ENCODE measurements around the gene MBD3L1.

The MBD3L1 gene

DNA sequence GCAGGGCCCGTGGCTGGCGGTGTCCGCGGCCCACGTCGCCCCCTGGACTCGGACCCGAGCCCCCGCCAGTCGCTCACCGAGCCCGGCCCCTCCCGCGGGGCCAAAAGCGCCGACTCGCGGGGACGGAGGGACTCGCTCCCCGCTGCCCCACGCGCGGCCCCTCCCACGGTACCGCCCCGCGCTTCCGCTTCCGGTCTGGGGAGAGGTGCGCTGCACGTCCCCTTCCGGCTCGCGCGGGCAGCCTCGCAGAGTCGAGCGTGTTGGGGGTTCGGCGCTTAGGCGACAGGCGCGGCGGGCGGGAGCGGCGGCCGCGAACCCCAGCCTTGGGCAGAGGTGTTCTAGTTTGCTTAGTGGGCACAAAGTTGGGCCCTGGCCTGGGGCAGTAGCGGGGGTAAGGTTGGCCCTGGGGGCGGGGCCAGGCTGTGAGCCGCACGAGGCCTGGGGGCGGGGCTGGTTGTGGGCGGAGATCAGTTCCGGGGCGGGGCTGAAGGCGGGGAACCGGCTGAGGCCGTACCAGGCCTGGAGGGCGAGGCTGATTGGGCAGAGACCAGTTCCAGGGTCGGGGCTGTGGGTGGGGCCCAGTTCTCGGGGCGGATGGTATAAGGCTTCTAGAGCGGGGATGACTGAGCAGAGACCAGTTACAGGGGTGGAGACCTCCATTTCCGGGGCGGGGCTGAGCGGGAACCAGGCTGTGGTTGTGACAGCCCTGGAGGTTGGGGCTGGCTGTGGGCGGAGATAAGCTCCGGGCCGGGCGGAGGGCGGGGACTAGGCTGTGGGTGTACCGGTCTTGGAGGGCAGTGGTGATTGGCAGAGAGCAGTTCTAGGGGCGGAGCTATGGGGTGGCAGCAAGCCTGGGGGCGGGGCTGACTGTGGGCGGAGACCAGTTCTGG lies at the start of gene MBD3L1, which contains the start of gene ZNF558:
Gene MBD3L1, plus strand, starts transcription at position 246 of the 890 bp plus-strand sequence. CDS start 10,302 bp downstream, outside the sequence.
Gene ZNF558, minus strand, starts transcription at position 173 of the 890 bp plus-strand sequence. CDS start 9,645 bp downstream, outside the sequence.
- DNase-seq (ENCODE audit: low read depth) = peak; percentile 99

DNA sequence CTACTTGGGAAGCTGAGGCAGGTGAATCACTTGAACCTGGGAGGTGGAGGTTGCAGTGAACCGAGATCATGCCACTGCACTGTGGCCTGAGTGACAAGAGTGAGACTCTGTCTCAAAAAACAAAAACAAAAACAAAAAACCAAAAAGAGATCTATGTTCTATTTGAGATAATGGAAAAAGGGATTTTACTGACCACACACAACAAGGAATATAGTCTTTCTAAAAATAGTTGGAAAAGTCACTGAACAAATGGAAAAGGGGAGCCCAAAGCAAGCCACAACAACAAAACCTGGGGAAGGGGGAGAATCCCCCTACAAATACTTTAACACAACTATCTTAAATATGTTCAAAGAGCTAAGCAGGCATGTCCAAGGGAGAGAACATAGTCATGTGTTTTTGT lies 37.4 kb upstream of the MBD3L1 start:
- no peak for DNase-seq (ENCODE audit: low read depth)

DNA sequence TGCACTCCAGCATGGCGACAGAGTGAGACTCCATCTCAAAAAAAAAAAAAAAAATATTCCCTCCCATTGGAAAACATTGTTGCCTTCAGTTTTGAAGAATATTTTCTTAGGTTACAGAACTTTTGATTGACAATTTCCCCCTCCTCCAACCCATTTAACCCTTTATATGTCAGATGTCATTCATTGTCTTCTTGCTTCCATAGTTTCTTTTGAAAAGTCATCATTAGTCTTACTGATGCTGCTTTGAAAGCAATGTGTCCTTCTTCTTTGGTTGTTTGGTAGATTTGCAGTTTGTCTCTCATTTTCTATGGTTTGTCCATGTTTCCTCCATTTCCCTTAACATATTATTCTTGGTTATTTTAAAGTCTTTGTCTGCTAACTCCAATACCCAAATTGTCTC lies 25.5 kb upstream of the MBD3L1 start:
- no peak for DNase-seq (ENCODE audit: low read depth)

DNA sequence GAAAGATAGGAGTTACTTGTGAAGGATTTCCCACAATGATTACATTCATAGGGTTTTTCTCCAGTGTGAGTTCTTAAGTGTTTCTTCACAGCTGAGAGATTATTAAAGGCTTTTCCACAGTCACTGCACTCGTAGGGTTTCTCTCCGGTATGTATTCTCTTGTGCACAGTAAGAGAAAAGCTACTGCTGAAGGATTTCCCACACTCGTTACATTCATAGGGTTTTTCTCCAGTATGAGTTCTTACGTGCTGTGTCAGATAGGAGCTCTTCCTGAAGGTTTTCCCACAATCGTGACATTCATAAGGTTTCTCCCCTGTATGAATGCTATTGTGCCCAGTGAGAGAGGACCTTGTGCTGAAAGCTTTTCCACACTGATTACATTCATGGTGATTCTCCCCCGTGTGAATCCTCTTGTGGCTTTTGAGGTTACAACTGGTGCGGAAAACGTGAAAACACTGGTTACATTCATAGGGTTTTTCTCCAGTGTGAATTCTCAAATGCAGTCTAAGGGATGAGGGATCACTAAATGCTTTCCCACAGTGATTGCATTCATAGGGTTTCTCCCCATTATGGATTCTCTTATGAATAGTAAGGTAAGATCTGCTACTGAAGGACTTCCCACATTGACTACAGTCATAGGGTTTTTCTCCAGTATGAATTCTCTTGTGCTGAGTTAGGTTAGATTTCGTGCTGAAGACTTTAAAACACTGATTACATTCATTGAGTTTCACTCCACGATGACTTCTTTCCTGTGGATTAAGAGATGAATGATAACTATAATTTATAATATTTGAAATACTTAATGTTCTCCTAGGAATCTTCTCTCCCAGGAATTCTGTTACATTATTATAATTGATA lies 20.6 kb upstream of the MBD3L1 start:
- DNase-seq (ENCODE audit: low read depth) = no peak

DNA sequence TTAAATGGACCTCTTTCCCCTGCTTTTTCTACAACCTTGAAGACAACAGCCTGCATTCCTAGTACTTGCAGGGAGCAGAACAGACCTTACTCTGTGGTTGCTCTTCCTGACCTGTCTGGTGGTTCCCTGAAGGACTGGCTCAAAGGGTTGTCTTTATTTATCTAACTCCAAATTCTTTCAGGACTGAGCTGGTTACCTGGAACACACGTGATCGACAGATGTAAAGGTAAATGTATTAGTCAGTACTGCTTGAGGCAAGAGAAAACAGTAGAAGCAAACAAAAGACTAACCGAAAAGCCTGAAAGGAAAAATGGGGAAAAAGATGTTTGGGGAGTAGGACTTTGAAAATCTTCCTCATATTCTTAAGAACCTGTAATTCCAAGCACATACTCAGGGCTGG lies 18.0 kb upstream of the MBD3L1 start:
- DNase-seq (ENCODE audit: low read depth) = no peak

DNA sequence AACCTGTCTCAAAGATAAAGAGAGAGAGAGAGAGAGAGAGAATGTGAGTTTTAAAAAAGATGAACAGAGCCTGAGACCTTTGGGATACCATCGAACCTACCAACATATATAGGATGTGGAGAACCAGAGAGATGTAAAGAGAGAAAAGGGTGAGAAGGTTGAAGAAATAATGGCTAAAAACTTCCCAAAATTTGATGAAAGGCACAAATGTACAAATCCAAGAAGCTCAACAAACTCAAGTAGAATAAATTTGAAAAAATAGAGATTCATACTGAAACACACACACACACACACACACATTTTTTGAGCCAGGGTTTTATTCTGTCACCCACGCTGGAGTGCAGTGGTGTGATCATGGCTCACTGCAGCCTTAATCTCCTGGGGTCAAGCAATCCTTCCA lies 16.4 kb upstream of the MBD3L1 start:
- no peak for DNase-seq (ENCODE audit: low read depth)

DNA sequence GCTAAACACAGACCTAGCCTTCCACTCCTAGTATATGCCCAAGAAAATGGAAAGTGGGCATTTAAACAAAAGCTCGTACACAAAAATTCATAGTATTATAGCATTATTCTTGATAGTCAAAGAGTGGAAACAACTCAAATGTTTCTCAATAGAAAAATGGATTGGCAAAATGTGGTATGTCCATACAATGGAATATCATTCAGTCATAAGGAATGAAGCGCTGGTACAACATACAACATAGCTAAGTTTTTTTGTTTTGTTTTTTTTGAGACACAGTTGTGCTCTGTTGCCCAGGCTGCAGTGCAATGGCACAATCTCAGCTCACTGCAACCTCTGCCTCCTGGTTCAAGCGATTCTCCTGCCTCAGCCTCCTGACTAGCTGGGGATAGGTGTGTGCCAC lies 11.9 kb upstream of the MBD3L1 start:
- no peak for DNase-seq (ENCODE audit: low read depth)

DNA sequence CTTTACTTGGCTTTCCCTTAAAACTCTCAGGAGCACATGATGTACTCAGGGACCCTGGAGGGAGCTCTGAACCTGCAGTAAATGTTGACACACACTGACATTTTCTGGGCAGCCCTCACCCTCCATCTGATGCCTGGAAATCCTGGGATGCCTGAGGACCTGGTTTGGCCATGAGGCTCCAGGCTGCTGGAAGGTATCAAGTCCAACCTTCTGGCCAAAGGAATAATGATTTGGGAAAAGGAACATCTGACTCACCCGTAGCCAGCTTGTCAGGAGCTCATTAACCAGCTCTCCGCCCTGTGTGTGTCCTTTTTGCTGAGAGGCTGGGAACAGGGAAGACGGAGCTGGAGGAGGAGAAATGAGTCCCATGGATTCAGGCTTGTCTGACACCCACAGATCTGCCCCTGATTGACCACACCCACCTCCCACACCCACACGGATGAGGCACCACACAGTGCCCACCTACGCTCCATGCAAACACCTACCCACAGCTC lies 10.4 kb upstream of the MBD3L1 start:
- no peak for DNase-seq (ENCODE audit: low read depth)

DNA sequence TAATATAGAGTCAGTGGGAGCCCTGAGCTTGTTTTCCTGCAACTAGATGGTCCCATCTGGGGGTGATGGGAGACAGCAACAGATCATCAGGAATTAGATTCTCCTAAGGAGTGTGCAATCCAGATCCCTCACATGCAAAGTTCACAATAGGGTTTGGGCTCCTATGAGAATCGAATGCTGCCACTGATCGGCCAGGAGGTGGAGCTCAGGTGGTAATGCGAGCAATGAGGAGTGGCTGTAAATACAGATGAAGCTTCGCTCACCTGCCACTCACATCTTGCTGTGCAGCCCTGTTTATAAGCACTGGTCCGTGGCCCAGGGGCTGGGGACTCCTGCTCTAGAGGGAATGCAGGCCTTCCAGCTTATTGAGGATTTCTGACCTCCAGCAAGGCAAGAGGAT lies 5.8 kb upstream of the MBD3L1 start:
- DNase-seq (ENCODE audit: low read depth) = no peak

DNA sequence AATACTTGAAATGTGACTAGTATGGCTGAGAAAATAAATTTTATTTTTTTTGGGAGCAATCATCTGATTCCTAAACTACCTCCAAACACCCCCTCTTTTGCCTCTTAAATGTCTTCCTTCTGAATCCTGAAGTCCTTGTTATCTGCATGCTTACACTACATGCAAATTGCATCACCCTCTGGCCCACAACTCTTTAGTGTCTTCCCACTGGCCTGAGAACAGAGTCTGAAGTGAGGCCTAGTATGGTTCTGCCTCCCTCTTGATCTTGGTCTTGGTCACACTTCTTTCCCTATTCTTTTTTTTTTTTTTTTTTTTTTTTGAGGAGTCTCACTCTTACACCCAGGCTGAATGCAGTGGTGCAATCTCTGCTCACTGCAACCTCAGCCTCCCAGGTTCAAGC lies 4.9 kb upstream of the MBD3L1 start:
- DNase-seq (ENCODE audit: low read depth) = no peak

DNA sequence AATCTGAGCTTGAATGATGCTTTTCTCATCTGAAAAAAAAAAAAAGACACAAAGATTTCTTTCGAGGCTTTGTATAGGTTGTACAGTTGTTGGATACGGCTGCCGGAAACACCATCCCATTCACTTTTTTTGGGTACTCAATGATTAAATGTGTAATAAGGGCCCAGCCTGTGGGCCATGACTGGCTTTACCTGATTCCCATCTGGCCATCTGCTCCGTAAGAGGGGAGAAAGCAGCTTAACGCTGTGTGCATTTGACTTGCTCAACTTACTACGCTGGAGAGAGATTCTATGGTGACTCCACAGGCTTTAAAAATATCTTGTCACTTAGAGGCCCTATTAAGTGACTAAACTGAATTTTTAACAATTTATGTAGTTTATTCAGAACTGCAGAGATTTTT lies 804 bp upstream of the MBD3L1 start:
- DNase-seq (ENCODE audit: low read depth) = no peak

DNA sequence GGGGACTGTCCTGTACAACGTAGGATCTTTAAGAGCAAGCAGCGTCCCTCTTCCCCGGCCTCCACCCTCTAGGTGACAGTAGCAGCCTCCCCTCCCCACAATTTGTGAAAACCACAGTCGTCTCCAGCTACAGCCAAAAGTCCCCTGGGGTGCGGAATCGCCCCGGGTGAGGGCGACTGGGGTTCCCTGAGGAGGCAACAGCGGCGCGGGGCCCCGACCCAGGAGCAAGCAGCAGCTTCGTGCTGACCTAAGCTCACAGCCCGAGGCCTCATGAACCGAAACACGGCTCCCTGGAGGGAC lies 395 bp upstream of the MBD3L1 start:
- no peak for DNase-seq (ENCODE audit: low read depth)

DNA sequence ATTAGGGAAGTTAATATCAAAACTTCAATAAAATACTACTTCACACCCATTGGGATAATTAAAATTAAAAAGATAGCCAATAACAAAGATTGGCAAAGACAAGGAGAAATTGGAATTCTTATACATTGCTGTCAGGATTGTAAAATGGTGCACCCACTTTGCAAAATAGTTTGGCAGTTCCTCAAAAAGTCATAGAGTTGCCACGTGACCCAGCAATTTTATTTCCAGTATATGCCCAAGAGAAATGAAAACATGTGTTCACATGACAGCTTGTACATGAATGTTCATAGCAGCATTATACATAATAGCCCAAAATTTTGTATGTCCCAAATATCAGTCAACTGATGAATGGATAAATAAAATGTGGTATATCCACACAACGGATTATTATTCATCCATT lies 3.3 kb downstream of the MBD3L1 start:
- DNase-seq (ENCODE audit: low read depth) = no peak

DNA sequence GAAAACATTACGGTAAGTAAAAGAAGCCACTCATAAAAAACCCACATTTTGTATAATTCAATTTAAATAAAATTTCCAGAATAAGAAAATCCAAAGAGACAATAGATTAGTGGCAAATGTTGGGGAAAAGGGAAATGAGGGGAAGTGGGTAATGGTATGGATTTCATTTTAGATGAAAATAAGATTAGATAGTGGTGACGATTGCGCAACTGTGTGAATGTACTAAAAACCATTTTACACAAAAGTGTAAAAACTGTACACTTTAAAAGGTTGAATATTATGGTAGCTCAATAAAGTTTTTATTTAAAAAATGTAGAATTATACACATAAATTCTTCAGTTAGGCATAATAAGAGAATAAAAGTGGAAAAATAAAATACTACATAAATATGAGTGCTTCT lies 3.7 kb downstream of the MBD3L1 start:
- DNase-seq (ENCODE audit: low read depth) = no peak

DNA sequence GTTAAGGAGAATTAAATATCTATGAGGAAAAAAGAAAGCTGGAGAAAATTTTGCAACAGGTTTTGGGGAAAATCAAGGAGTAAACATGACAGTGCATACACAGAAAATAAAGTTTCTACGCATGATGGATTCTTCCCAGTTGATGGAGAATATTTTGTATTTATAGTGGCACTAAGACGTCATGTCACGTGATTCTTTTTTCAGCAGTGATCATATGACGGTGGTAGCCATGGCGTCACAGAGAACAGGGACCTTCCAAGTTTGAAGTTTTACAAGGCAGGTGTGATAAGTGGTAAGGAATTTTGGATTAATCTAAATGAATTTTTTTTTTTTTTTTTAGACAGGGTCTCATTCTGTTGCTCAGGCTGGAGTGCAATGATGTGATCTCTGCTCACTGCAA lies 8.5 kb downstream of the MBD3L1 start:
- no peak for DNase-seq (ENCODE audit: low read depth)

DNA sequence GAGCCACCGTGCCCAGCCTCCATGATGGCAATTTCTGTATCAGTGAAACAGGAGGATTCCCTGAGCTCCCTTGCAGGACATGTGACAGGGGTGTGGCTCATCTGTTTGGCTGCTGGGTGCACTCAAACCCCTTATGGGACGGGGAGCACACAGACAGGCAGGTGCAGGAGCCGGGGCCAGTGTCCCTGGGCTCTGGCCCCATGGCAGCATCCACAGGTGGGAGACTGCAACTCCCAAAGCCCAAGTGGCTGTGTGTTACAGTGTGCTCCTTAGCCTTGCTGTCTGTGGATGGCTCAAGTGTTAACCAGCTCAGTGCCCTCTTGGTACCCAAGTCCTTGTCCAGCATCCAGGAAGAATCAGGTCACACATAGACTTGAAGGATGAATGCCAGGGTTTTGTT lies 14.6 kb downstream of the MBD3L1 start:
- no peak for DNase-seq (ENCODE audit: low read depth)

DNA sequence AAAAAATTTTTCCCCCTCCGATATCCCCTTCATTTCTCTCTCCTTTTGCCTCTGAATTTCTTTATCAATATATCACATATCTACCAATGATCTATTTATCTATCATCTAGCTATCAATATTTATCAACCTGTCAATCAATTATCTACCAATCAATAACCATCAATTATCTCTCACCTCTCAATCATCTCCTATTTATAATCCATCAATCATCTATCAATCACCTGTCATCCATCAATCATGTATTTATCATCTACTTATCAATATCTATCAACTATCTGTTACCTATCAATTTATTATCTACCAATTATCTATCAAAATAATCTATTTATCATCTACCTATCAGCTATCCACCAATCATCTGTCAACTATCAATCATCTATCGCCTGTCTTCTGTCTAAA lies 17.1 kb downstream of the MBD3L1 start:
- DNase-seq (ENCODE audit: low read depth) = no peak

DNA sequence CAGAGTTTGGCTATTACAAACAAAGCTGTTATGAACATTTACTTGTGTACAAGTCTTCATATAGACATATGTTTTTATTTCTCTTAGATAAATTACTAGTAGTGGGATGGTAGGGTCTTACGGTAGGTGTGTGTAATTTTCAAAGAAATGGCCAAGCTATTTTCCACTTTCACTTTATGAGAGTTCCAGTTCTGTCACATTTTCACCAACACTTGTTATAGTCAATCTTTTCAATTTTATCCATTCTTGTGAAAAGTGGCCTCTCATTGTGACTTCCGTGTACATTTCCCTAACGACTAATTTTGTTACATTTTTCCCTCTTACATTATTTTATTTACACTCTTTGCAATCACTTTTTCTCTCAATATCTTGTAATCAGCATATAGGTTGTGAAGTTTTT lies 18.3 kb downstream of the MBD3L1 start:
- DNase-seq (ENCODE audit: low read depth) = no peak

DNA sequence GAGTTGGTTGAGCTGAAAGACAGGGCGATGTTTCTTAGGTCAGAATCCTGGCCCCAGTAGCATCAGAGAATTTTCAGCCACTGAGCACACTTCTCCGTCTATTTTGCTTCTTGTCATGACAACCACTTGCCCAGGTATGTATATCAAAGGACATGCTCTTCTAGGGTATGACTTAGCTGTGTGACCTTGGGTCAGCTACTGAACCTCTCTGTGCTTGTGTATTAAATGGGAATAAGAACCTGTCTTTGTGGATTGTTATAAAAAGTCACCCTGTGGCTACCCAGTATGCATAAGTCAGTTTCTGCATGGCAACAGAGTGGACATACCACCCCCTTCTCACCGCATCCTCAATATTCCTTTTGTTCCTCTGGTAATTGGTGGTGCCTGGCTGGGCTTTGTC lies 26.1 kb downstream of the MBD3L1 start:
- DNase-seq (ENCODE audit: low read depth) = no peak

DNA sequence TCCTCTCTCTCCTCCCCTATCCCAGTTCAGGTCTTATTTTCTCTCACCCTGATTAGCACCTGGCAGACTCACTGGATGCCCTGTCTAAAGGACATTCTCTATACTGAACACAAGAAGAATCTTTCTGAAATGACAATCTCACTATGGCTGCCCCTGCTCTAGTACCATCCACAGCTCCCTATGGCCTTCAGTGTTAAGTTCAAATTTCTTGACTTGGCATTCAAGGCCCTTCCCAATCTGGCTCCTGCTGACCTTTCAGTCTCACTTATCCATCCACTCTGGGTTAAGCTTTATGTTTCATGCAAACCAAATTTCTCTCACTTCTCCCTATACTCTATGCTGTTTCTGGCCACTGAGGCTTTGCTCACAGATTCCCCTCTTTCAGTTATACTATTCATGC lies 34.2 kb downstream of the MBD3L1 start:
- no peak for DNase-seq (ENCODE audit: low read depth)

DNA sequence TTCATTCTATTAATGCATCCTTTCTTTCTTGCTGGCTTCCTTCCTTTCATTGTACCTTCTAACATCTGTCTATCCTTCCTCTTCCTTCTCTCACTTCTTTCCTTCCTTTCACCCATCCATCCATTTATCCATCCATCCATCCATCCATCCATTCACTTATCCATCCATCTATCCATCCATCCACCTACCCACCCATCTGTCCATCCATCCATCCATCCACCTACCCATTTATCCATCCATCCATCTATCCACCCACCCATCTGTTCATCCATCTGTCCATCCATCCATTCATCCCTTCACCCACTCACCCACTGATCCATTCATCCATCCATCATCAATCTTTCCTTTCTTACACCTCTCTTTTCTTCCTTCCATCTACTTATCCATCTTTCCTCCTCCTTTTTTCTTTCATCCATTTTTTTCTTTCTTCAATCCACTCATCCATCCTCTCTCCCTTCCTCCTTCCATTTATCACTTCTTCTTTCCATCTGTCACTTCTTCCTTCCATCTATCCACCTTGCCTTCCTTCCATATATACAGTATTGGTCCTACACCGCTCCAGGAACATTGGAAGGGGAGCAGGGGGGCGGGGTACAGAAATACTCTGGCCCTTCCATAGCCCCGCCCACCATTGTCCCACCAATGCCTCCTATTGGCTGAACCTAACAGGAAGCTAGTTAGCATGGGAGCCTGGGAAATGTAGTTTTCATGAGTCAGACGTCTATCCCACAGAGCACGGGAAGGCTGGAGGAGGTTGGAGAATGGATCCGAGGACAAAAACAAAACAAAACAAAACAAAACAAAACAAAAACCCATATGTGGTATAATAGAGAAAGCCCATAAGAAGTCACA lies 45.9 kb downstream of the MBD3L1 start:
- no peak for DNase-seq (ENCODE audit: low read depth)

DNA sequence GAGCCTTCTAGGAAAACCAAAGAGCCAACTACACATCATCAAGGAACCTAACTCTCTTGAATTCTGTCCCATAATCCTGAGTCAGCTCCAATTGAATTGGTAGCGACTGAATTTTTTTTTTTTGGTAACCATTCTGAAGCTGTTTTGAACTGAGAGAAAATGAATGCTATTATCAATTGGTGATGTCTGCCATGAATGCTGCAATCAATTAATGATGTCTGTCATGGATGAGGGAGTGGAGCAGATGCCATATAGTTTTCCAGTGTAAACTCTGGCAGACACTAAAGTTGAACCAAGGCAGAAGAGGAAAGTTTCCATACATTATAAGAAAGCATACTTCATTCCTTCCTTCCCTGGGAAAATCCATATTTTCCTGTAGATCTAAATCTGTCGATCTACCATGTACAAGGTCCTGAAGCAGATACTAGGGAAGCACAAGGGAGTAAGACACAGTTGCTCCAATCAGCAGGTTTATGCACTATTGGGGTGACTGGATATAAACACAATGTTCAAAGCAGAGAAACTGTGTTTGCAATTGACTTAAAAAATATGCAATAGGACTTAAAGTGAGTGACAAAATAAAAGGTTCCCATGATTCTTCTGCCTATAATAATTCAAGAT lies 48.8 kb downstream of the MBD3L1 start:
- DNase-seq (ENCODE audit: low read depth) = no peak

All from activated T-helper 9 cell treated with anti-CD3 and anti-CD28 coated beads, Interleukin-2, amount 50 U/mL, for 16 hours (primary cell).